Fibroblast of mammary gland (primary cell): ENCODE results near the gene AKR1C2.
A peak's percentile ranks its signal among the peaks of the same experiment; 100 is the strongest.
"Not testable (repeated sequence)": the region's sequence is repeated elsewhere in the genome, so short reads cannot be mapped to it uniquely, and the experiment has no call there.

ENCODE experiments used
- DNase-seq: peaks from one replicate; pipeline ENCODE4 v3.0.0-alpha.2; 2010; ENCODE audit warnings: low read depth
- H3K4me3 ChIP-seq: 2 replicates; pipeline ENCODE4 v1.5.1; 2011; ENCODE audit warnings: low read depth, mild to moderate bottlenecking, low read length, moderate library complexity; ENCODE audit not compliant: control insufficient read depth
- CTCF ChIP-seq: conservative IDR thresholded peaks from 2 replicates; pipeline ENCODE4 v1.5.1; 2011; ENCODE audit warnings: low read depth, low read length, inconsistent platforms; ENCODE audit not compliant: control insufficient read depth, insufficient read depth

AKR1C2 gene

DNA sequence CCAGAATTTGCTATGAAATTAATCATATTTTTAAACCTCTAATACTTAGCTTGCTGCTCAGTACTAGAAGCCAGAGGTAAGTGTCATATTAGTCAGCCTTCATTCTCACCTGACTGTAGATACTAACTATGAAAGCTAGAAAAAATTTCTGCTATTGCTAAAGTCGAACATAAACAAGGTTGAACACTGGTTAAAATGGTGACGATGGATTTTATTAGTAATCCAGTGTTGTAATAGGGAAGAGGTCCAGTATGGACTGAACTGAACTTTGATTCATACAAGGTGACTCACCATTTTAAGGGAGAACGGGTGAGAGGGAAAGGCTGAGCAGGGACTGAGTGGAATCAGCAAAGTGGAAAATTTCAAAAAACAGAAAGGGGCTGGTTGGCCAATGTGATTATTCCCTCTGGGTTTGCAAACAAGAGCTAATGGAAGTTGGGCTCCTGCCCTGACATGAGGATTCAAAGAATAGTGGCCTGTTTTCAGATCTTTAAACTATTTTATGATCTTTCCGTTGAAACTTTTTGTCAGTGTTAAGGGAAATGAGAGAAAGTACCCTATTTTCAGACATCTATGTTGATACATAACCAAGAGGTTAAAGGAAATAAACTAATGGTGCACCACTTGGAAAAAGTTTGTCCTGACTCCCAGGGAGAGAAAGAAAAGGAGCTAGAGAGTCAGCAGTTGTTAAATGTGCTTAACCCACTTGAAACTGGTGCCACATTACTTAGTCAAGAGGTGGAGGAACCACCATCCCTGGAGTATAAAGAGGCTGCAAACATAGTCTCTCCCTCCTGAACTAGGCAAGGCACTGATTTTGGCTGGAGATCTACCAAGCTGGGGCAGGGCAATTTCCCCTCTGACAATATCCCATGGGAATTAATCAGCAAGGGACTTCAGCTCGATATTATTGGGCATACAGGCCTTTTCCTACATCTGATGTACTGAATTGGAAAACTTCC, 55.7 kb downstream of the AKR1C2 start:
- no peak for TF ChIP-seq CTCF
- peak; percentile 99 for DNase-seq
- H3K4me3 ChIP-seq = no peak overlapping the region

DNA sequence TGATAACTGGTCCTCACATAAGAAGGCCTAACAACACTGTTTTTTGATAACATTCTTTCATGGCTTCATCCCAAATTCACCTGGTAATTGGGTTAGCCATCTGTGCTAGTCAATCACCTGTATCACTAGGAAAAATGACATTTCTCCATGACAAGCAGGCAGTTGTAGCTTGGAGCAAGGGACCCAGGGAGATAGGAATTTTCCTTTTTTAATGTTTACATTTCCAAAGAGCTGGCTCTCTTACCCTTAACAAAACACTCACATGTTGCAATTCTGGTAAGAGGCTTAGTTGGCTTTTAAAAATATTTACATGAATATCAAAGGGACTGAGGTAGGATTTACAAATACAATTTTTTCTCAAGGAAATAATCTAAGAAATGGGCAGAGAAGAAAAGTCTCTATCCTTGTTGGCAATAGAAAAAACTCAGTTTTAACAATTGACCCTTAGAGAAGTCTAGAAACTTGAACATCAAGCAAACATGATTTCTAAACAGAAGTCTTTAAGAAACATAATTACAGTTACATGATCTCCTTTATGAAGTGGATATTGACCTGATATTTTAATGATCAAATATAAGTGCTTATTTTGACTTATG, 56.5 kb downstream of the AKR1C2 start:
- H3K4me3 ChIP-seq = no peak overlapping the region
- DNase-seq = peak; percentile 61
- no peak for TF ChIP-seq CTCF

DNA sequence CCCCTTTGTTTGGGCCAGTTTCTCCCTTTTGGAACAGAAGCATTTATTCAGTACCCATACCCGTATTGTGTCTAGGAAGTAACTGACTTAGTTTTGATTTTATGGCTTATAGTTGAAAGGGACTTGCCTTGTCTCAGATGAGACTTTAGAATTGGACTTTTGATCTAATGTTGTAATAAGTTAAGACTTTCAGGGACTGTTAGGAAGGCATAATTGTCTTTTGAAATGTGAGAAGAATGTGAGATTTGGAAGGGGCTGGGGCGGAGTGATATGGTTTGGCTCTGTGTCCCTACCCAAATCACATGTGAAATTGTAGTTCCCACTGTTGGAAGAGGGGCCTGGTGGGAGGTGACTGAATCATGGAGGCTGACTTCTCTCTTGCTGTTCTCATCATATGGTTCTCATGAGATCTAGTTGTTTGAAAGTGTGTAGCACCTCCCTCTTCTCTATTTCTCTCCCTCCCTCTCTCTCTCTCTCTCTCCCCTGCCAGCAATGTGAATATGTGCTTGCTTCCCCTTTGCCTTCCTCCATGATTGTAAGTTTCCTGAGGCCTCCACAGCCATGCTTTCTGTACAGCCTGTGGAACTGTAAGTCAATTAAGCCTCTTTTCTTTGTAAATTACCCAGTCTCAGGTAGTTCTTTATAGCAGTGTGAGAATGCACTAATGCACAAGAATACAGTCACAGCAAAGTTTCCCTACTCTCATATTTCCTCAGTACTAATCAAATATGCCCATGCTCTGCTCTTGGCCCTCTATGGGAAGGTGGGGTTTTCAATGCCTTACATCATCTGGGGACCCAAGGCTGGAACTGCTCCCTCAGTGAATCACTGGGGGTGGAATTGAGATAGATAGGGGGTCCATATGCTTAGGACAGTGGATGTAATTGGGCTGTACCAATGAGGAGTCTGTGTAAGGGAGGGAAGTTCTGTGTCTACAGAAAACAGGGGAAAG, 57.6 kb downstream of the AKR1C2 start:
- no peak overlapping the region for H3K4me3 ChIP-seq
- DNase-seq = peak; percentile 50
- TF ChIP-seq CTCF = no peak

DNA sequence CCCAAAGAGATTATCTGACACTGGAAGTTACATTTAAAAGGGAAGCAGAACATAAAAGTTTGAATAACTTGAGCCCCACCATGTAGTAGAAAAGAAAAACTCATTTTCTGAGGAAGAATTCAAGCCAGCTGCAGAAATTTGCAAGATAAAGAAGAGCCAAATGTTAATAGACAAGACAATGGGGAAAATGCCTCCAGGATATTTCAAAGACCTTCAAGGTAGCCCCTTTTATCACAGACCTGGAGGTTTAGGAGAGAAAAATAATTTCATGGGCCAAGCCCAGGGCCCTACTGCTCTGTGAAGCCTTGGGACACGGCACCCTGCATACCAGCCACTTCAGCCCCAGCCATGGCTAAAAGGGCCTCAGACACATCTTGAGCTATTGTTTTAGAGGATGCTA, 58.8 kb downstream of the AKR1C2 start:
- H3K4me3 ChIP-seq = no peak overlapping the region
- DNase-seq = no peak
- TF ChIP-seq CTCF = no peak

DNA sequence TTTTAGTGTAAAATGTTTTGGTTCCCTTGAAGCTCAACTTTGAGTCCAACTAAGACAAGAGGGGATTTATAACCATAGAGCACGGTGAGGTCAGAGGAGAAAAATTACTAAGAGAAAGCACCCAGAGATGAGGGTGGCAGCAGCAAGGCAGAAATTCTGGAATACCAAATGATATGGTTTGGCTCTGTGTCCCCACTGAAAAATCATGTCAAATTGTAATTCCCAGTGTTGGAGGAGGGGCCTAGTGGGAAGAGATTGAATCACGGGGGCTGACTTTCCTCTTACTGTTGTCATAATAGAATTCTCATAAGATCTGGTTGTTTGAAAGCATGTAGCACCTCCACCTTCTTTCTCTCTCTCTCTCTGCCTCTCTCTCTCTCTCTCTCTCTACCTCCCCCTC, 59.8 kb downstream of the AKR1C2 start:
- no peak overlapping the region for H3K4me3 ChIP-seq
- TF ChIP-seq CTCF = no peak
- DNase-seq = peak; percentile 55

GRCh38 chr10:4943416-4943815, 60.2 kb downstream of the AKR1C2 start:
- not testable (repeated sequence) for DNase-seq, H3K4me3 ChIP-seq
